Urinary bladder (tissue), 4 donors: ENCODE measurements around the gene SFT2D2. TPM values are rescaled to one million over a fixed set of nuclear protein-coding genes. Genes with fewer than 3 reads are reported as not detected.
"Not testable (repeated sequence)": the region's sequence is repeated elsewhere in the genome, so short reads cannot be mapped to it uniquely, and the experiment has no call there.

Experiments used
- DNase-seq: peaks from one replicate; pipeline ENCODE4 v3.0.0-alpha.2; 2015; ENCODE audit errors: extremely low spot score
- H3K27ac ChIP-seq: one replicate; pipeline ENCODE4 v1.5.1; 2013; ENCODE audit warnings: low read depth, mild to moderate bottlenecking, moderate library complexity
- H3K36me3 ChIP-seq: one replicate; pipeline ENCODE4 v1.6.1; 2013; ENCODE audit warnings: mild to moderate bottlenecking, moderate library complexity; ENCODE audit not compliant: insufficient read depth
- H3K4me1 ChIP-seq: one replicate; pipeline ENCODE4 v1.6.1; 2013; ENCODE audit warnings: mild to moderate bottlenecking, moderate library complexity; ENCODE audit not compliant: insufficient read depth
- H3K4me3 ChIP-seq: one replicate; pipeline ENCODE4 v1.5.1; 2013; ENCODE audit warnings: low read depth, low read length
- WGBS: extraction: QIAGEN DNeasy Blood & Tissue Kit; methylation state at CpG from one replicate; pipeline ENCODE4 v1.1.7; 2013; 5-methylcytosine and 5-hydroxymethylcytosine counted together
- polyA plus RNA-seq: library from polyadenylated mRNA; stranded (reverse); fragments of 200-250 nt; gene quantifications from one replicate; pipeline ENCODE4 v1.2.3, GENCODE V29; 2013
- total RNA-seq: library from RNA; depleted of rRNA; stranded (reverse); fragments of >200 nt; gene quantifications from one replicate; pipeline ENCODE4 v1.2.3, GENCODE V29; 2014
- donor health status: healthy with polysubstance abuse.
- donor health status: healthy.

Gene SFT2D2
- total and polyA plus RNA-seq, 2 donors = 5.9 to 41.9 TPM

- not testable (repeated sequence) for H3K36me3 ChIP-seq, H3K27ac ChIP-seq, H3K4me3 ChIP-seq, H3K4me1 ChIP-seq, DNase-seq
- WGBS = 88% methylated on average over 27 of the region's 34 CpGs
Measured at GRCh38 chr1:168207673-168208072, 18.1 kb upstream of the SFT2D2 start.

DNA sequence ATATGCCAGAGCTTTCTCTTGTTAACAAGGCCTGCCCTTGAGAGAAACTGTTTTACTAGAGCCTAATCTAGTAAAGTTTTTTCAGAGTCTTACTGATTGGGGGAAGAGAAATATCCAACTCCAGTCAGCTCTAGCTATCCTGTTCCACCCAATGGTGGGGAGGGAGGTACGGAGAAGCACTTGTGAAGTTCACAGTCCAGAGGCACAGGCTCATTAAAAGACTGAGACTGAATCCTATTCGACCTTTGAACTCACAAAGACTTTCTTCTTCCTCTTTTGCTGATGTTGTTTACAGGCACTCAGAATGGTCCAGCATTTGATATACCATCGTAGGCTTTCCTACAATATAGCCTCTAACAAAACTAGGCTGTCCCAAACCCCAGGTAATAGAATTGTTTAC is 15.5 kb upstream of the SFT2D2 start:
- WGBS = 85% methylated on average over 3 of the region's 3 CpGs
- no peaks in the 10 kb centered on the region for H3K4me1 ChIP-seq
- no peaks in the 10 kb centered on the region for H3K36me3 ChIP-seq
- H3K27ac ChIP-seq = no peak overlapping the region
- no peak overlapping the region for H3K4me3 ChIP-seq
- no peak for DNase-seq

GRCh38 chr1:168213349-168213748 is 12.5 kb upstream of the SFT2D2 start:
- Histone ChIP-seq H3K27ac (no peak overlapping the region), H3K4me3 (no peak overlapping the region), H3K36me3 (no peaks in the 10 kb centered on the region), H3K4me1 (no peaks in the 10 kb centered on the region)
- no peak for DNase-seq
- WGBS = 97% methylated on average over 2 of the region's 2 CpGs

DNA sequence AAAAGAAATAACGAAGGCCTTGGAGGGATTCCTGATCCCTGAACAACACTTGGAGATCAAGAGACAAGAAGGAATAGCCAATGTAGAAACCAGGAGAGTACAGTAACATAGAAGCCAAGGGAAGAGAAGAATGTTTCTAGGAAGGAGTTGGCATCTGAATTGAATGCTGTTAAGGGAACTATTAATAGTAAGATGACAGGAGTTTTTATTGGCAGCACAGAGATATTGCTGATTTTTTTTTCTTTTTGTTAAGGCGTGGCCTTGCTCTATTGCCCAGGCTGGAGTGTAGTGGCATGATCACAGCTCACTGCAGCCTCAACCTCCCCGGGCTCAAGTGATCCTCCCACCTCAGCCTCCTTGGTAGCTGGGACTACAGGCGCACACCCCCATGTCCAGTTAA is 9.6 kb upstream of the SFT2D2 start:
- no peak overlapping the region for H3K4me3 ChIP-seq
- no peak overlapping the region for H3K27ac ChIP-seq
- WGBS = 87% methylated on average over 4 of the region's 4 CpGs
- H3K36me3 ChIP-seq = no peaks in the 10 kb centered on the region
- no peaks in the 10 kb centered on the region for H3K4me1 ChIP-seq
- DNase-seq = no peak

DNA sequence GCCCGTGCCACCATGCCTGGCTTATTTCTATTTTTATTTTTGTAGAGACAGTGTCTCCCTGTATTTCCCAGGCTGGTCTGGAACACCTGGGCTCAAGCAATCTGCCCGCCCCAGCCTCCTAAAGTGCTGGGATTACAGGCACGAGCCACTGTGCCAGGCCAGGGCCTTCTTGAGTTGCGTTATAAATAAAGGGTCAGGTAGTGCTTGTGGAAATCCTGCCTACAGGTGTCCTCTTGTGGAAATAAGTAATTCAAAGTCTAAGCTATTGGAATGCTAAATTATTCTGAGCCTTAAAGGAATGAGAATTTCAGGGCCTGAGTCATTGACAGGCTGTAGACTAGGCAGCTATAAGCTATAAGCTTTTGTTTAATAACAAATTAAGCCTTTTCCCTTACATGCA is 8.1 kb upstream of the SFT2D2 start:
- WGBS = 95% methylated on average over 4 of the region's 4 CpGs
- H3K36me3 ChIP-seq = no peaks in the 10 kb centered on the region
- no peak overlapping the region for H3K4me3 ChIP-seq
- no peaks in the 10 kb centered on the region for H3K4me1 ChIP-seq
- no peak for DNase-seq
- no peak overlapping the region for H3K27ac ChIP-seq

DNA sequence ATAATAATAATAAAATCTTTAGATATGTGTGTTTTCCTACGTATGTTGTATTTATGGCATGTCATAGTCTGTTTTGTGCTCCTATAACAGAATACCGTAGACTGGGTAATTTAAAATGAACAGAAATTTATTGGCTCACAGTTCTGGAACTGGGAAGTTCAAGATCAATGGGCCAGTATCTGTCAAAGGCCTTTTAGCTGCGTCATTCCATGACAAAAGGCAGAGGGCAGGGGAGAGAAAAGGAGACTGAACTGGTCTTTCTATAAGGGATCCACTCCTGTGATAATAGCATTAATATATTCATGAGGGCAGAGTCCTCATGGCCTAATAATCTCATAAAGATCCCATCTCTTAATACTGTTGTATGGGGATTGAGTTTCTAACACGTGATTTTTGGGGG is 7.1 kb upstream of the SFT2D2 start:
- Histone ChIP-seq H3K27ac (no peak overlapping the region), H3K36me3 (no peaks in the 10 kb centered on the region), H3K4me1 (no peaks in the 10 kb centered on the region), H3K4me3 (no peak overlapping the region)
- WGBS = 80% methylated on average over 4 of the region's 4 CpGs
- no peak for DNase-seq

DNA sequence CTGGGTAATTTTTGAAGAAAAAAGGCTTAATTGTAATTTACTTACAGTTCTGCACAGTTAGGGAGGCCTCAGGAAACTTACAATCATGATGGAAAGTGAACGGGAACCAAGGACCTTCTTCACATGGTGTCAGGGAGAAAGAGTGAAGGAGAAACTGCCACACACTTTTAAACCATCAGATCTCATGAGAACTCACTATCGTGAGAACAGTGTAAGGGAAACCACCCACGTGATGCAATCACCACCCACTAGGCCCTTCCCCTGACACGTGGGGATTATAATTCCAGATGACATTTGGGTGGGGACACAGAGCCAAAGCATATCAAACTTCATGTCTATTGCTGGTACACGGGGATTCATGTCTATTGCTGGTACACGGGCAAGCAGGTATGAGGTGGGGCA is 5.3 kb upstream of the SFT2D2 start:
- 77% methylated on average over 6 of the region's 6 CpGs for WGBS
- no peak overlapping the region for H3K4me3 ChIP-seq
- H3K27ac ChIP-seq = no peak overlapping the region
- no peaks in the 10 kb centered on the region for H3K4me1 ChIP-seq
- no peak for DNase-seq
- H3K36me3 ChIP-seq = no peaks in the 10 kb centered on the region

GRCh38 chr1:168221275-168221674 is 4.5 kb upstream of the SFT2D2 start:
- Histone ChIP-seq H3K27ac (no peak overlapping the region), H3K36me3 (no peaks in the 10 kb centered on the region), H3K4me3 (no peak overlapping the region), H3K4me1 (no peaks in the 10 kb centered on the region)
- DNase-seq = no peak
- WGBS = 84% methylated on average over 2 of the region's 2 CpGs

GRCh38 chr1:168223261-168223660 is 2.5 kb upstream of the SFT2D2 start:
- Histone ChIP-seq H3K36me3 (no peaks in the 10 kb centered on the region), H3K27ac (no peak overlapping the region), H3K4me3 (no peak overlapping the region), H3K4me1 (peaks cover 1% of the 10 kb centered on the region)
- no peak for DNase-seq

GRCh38 chr1:168223681-168224540 is 1.9 kb upstream of the SFT2D2 start:
- H3K27ac ChIP-seq = no peak overlapping the region
- no peak overlapping the region for H3K4me3 ChIP-seq
- H3K4me1 ChIP-seq = peaks cover 1% of the 10 kb centered on the region
- DNase-seq = no peak
- H3K36me3 ChIP-seq = no peaks in the 10 kb centered on the region

DNA sequence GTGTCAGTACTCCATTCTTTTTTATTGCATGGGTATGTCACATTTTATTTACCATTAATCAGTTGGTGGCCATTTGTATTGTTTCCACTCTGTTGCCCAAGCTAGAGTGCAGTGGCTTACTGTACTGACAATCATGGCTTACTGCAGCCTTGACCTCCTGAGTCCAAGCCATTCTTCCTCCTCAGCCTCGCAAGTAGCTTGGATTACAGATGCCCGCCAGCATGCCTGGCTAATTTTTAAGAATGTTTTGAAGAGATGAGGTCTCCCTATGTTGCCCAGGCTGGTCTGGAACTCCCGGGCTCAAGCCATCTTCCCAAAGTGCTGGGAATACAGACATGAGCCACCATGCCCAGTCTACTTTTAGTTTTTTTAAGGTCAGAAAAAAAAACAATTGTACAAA is 813 bp upstream of the SFT2D2 start:
- DNase-seq = no peak
- Histone ChIP-seq H3K4me3 (no peak overlapping the region), H3K27ac (no peak overlapping the region), H3K36me3 (no peaks in the 10 kb centered on the region), H3K4me1 (peaks cover 1% of the 10 kb centered on the region)
- 84% methylated on average over 3 of the region's 3 CpGs for WGBS

GRCh38 chr1:168227620-168228019 is 1.8 kb downstream of the SFT2D2 start:
- peaks cover 1% of the 10 kb centered on the region for H3K4me1 ChIP-seq
- 56% methylated on average over 7 of the region's 7 CpGs for WGBS

GRCh38 chr1:168229893-168230292 is 4.1 kb downstream of the SFT2D2 start:
- Histone ChIP-seq H3K27ac (no peak overlapping the region), H3K4me1 (peaks cover 1% of the 10 kb centered on the region), H3K36me3 (no peaks in the 10 kb centered on the region), H3K4me3 (no peak overlapping the region)
- WGBS = 98% methylated on average over 4 of the region's 4 CpGs
- no peak for DNase-seq

More at GRCh38 chr1:168227620-168228019, 1.8 kb downstream of the SFT2D2 start:
- Histone ChIP-seq H3K36me3 (no peaks in the 10 kb centered on the region), H3K27ac (no peak overlapping the region), H3K4me3 (no peak overlapping the region)
- no peak for DNase-seq

- Histone ChIP-seq H3K36me3 (no peaks in the 10 kb centered on the region), H3K4me3 (no peak overlapping the region), H3K4me1 (peaks cover 1% of the 10 kb centered on the region), H3K27ac (no peak overlapping the region)
- DNase-seq = no peak
- WGBS = 94% methylated on average over 3 of the region's 3 CpGs
Measured at GRCh38 chr1:168230709-168231108, 4.9 kb downstream of the SFT2D2 start.
